NCI-H187 treated with DMSO at 0.1 percent for 48 hours (cell line): Measurements from ENCODE around the gene PHKB.

Experiments used
- DNase-seq: peaks from one replicate; lab custom pipeline; 2025; lab: John Stamatoyannopoulos, UW

The PHKB gene

GRCh38 chr16:47693226-47693625 lies 232.1 kb downstream of the PHKB start:
- DNase-seq = no peak

DNA sequence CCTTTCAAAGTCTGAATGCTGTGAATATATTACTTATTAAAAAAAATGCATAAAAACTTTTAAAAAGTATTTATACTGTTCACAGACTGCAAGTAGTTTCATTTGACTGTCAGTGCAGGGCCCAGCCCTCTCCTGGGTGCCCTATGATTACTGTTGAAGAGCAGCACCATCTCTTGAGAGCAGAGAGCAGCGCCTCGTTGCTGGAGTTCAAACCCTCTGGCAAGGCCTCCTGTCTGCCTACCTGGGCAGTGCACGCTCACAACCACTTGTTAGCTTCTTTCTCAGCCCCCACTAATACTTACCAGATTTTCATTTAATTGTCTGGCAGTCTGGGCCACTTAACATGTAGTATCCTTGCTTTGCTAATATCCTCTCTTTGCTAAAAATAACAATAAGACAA lies 233.4 kb downstream of the PHKB start:
- DNase-seq = no peak

GRCh38 chr16:47695756-47696155 lies 234.6 kb downstream of the PHKB start:
- no peak for DNase-seq

DNA sequence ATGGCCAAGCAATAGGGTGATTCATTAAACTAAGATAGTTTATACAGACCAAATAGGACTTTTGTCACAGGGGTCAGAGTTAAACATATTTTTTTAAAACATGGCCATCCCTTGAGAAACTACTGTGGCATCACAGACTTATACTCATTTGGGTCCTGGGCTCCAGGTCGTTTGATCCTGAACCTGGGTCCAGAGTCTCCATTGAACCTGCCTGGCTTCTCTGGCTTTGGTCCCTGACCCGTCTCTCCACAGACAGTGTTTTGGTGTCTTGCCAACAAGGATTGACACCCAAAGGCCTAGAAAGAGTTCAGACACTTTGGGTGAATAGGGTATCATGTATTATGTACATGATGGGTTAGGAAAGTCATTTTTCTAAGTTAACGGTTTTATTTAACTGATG lies 236.7 kb downstream of the PHKB start:
- DNase-seq = no peak

GRCh38 chr16:47699106-47699505 lies 238.0 kb downstream of the PHKB start:
- no peak for DNase-seq

DNA sequence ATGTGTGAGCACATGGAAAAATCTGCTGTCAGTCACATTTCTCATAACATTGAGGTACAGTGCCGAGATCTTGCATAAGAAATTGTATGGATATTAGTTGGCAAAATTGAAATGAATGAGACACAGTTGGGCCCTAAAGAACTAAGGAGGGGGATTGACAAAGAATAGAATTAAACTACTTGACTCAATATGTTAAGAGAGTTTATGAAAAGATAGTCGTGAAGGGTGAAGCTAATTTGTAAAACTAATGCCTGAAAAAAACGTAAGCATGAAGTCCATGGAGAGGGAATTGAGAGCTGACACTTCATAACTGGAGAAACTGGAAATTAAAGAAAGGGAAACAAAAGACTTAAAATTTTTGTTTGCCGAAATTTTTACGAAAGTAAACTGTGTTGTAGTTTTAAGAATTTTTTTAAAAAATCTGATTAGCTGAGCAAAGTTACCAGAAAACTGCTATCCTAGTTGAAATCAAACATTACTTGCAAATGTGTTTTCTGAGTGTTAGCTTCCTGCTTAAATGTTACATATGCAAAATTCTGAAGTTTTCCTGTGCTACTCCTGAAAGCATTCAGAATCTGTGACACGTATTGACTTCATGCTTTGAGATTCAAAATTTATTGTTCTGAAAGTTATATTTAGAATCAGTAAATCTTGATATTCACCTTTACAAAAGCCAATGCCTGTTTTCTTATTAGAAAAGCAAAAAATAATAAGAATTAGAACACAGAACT lies 239.9 kb downstream of the PHKB start:
- DNase-seq = no peak

DNA sequence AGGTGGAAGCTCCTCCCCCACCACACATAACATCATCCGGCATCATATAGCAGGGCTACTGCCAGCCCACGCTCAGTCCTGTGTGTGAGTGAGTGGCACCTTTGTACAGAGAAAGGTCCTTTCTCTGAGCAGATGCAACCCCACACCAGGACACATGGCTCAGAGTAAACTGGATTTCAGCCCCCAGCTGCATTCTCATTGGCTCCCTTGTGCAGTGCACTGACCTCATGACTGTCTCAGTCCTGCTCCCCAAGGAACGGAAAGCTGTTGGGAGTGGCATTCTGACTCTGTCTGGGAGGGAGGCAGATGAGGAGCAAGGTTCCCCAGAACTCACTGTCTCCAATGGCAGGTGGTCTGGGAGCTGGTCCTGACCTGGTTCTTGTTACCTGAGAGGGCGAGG lies 244.1 kb downstream of the PHKB start:
- no peak for DNase-seq

DNA sequence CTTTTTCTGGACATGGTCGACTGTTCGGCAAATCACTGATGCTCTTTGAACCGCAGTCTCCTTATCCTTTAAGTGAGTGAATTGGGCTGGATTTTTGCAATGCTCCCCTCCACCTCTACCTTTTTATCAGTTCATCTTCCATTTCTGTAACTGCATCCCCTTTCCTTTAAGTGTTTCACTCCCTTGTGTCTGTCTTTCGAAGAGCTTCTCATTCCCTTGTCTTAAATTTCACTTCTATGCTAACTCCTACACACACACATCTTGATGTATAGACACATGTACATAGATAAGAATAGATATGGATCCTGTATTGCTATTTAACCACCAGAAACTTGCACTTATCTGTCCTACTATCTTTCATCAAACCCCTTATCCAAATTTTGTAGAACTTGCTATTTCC lies 250.7 kb downstream of the PHKB start:
- no peak for DNase-seq

- DNase-seq = no peak
Observed at GRCh38 chr16:47712276-47713224, 251.4 kb downstream of the PHKB start.

- DNase-seq = no peak
Observed at GRCh38 chr16:47713225-47713595, 252.1 kb downstream of the PHKB start.

DNA sequence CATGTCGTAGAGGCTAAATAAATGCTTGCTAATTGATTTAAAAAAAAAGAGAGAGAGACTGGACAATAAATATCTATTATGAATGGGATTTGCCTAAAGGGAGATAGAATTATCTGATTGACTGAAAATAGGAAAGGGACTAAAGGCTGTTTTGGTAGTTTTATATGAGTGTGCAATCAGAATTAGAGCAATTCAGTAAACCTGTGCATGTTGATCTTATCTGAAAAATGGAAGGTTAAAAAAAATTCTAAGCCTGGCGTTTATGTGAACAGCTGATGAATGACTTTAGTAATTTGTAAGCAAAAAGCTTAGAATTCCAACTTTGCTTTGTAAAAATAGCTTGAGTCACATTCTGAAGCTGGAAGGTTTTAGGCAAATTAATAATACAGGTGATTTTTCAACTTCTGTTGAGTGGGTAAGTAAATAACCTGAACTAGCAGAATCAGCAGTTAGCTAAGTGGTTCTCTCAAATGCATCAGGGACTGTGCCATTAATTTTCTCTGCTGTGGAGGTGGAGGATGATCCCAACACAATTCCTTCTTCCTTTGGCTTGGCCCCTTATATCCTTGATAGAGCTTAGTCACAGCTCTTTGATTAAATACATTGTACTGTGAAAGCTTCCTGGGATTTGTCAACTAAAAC lies 254.4 kb downstream of the PHKB start:
- DNase-seq = no peak

DNA sequence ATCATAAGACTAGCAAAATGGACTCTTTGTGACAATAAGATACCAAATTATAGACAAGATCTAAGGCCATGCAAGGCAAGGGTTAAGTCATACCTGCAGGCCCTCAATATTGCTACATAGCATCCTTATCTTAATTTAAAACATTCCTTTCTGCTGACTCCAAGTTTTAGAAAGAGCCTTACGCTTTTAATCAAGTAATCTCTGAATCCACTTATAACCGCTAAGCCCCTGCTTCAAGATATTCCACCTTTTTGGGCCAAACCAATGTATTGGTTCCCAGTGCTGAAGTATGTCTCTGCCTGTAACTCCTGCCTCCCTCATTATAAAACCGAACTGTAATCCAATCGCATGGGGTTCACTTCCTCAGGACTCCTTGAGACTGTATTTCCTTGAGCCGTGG lies 255.4 kb downstream of the PHKB start:
- DNase-seq = no peak

DNA sequence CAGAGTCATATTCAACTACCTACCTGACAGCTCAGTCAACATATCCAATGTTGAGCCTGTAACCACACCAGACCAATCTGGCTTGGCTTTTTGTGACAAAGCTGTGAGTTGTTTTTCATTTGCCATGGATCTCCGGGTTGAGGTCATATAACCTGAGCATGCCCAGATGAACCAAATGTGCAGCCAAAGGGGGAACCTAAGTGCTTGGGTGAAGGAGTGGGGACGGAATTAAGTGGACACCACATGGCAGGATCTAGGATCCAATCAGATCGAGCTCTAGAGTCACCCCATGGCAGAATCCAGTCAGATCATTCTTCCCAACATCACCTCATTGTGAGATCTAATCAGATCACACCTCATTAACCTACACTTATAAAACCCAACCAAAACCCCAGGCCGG lies 258.6 kb downstream of the PHKB start:
- DNase-seq = no peak

GRCh38 chr16:47721006-47721637 lies 260.0 kb downstream of the PHKB start:
- no peak for DNase-seq

DNA sequence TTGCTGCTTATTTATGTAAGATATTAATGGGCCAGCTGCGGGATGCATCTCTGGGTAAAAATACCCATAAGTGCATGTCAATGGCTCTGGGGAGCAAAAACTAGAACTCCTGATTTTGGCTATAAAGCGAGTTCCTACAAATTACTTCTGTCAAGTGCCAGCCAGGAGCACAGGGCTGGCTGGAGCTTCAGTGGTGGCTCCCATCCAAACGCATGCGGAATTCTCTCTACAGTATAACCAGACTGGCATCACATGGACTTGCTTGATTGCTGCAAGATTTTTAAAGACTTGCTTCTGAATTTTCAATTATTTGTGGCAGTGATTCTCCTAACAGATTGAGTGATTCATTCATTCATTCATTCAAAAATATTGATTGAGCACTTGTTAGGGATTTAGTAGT lies 260.9 kb downstream of the PHKB start:
- no peak for DNase-seq

DNA sequence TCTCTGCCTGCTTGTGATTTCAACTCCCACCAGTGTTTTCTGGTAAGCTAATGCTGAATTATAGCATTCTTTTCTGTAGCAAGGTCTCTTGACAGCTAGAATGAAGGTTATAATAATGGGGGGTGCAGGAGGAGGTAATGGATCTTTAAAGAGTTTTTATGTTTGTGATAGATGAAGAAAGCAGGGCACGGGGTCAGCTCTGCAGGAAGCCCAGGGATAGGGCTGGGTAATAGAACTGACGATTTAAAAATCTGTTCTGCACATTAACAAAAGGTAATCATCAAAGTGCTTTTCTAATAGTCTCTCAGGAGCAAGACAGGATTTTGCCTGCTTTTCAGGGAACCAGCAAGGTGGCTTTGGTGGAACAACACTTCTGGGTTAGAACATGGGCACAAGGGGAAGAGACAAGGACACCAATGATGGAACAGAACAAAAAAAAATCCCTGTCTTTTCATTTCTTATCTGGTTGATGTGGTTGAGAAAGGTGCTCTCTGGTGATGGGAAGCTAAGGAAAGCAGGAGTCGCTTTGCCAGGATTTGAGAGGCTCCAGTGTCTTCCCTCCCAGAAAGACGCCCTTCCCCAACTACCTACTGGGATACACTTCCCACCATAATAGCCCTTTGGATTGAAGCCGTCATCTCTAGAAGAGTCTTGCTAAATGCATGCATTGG lies 263.1 kb downstream of the PHKB start:
- no peak for DNase-seq

GRCh38 chr16:47725188-47725695 lies 264.1 kb downstream of the PHKB start:
- no peak for DNase-seq

GRCh38 chr16:47726031-47726675 lies 265.0 kb downstream of the PHKB start:
- DNase-seq = no peak

- DNase-seq = no peak
Observed at GRCh38 chr16:47727131-47727530, 266.0 kb downstream of the PHKB start.

- no peak for DNase-seq
Observed at GRCh38 chr16:47728205-47728604, 267.1 kb downstream of the PHKB start.

DNA sequence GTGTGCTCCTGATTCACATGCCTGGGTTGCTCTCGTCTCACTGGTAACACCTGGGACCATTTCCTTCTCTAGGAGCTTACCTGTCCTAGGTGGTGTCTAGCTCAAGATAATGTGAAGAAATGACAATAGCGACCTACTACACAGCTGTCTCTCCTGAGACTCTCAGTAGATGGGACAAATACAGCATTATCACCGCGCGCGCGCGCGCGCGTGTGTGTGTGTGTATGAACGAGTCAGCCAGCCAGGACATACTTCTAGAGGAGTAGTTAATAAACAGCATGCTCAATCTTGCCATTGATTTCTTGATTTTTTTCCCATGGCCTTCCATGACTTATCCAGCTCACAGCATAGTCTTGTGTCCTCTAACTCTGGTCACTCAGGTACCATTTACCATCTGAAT lies 268.6 kb downstream of the PHKB start:
- DNase-seq = no peak
